ENCODE results near the gene ZNF215.

The ZNF215 gene

DNA sequence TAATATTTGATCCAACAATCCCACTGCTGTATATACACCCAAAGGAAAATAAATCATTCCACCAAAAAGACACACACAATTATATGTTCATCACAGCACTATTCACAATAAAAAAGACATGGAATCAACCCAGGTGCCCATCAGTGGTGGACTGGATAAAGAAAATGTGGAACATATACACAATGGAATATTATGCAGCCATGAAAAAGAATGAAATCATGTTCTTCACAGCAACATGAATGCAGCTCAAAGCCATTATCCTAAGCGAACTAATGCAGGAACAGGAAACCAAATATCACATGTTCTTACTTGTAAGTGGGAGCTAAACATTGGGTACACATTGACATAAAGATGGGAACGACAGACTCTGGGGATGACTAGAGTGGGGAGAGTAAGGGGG is 6.5 kb upstream of the ZNF215 start:
- H3F3A ChIP-seq (ENCODE audit: control insufficient read depth, insufficient read depth) = no peaks in the 10 kb centered on the region
- TF ChIP-seq, protein P1, sequence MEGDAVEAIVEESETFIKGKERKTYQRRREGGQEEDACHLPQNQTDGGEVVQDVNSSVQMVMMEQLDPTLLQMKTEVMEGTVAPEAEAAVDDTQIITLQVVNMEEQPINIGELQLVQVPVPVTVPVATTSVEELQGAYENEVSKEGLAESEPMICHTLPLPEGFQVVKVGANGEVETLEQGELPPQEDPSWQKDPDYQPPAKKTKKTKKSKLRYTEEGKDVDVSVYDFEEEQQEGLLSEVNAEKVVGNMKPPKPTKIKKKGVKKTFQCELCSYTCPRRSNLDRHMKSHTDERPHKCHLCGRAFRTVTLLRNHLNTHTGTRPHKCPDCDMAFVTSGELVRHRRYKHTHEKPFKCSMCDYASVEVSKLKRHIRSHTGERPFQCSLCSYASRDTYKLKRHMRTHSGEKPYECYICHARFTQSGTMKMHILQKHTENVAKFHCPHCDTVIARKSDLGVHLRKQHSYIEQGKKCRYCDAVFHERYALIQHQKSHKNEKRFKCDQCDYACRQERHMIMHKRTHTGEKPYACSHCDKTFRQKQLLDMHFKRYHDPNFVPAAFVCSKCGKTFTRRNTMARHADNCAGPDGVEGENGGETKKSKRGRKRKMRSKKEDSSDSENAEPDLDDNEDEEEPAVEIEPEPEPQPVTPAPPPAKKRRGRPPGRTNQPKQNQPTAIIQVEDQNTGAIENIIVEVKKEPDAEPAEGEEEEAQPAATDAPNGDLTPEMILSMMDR (IDR thresholded peaks at IDR 0.05; ENCODE audit: low read depth, low read length, poor library complexity, severe bottlenecking) = no peak
- no peak for TF ChIP-seq EZH2phosphoT487 (IDR thresholded peaks at IDR 0.05; ENCODE audit: borderline replicate concordance, low read length)
- no peak overlapping the region for H3K4me2 ChIP-seq (ENCODE audit: low read length)
- no peaks in the 10 kb centered on the region for H3K9me3 ChIP-seq (ENCODE audit: control insufficient read depth, insufficient read depth, low read length)
- no peaks in the 10 kb centered on the region for H3K4me1 ChIP-seq (ENCODE audit: control insufficient read depth, low read length)
- no peaks in the 10 kb centered on the region for H4K20me1 ChIP-seq (ENCODE audit: control insufficient read depth, insufficient read depth, low read depth, low read length)
- no peaks in the 10 kb centered on the region for H3K36me3 ChIP-seq (ENCODE audit: control insufficient read depth, low read length)
- H3K9me2 ChIP-seq (replicated peaks; ENCODE audit: control insufficient read depth, low read length) = no peaks in the 10 kb centered on the region
- no peak overlapping the region for H3K27ac ChIP-seq (ENCODE audit: low read depth, low read length)
- no peaks in the 10 kb centered on the region for H3K79me2 ChIP-seq (ENCODE audit: control insufficient read depth, low read length)
- H3K27me3 ChIP-seq (ENCODE audit: control insufficient read depth, low read length) = no peaks in the 10 kb centered on the region
- no peak overlapping the region for H3K4me3 ChIP-seq (ENCODE audit: low read length)

DNA sequence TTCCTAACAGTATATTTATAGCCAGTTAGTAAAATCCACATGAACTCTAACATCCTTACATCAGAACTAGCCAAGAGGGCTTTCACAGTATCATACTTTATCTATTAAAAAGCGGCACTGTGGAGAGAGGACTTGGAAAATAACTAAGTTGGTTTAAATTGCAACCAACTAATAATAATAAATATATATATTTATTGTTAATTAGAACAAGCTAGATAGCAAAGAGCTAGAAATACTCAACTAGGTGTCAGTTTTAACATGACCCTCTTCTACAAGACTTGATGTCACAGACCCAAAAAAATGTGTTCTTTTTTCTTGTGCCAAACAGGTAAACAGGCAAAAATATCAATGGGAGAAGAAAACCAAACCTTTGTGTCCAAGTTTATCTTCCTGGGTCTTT is 5.5 kb upstream of the ZNF215 start, which contains the start of gene OR2D3:
TSS of gene OR2D3 (plus strand) at position 301 of the 400 bp plus-strand sequence. CDS start at position 301, 0 bp downstream.
- TF ChIP-seq, protein P1 (IDR thresholded peaks at IDR 0.05; ENCODE audit: low read depth, low read length, poor library complexity, severe bottlenecking) = no peak
- no peak for TF ChIP-seq EZH2phosphoT487 (IDR thresholded peaks at IDR 0.05; ENCODE audit: borderline replicate concordance, low read length)
- H3F3A ChIP-seq (ENCODE audit: control insufficient read depth, insufficient read depth) = peaks cover 5% of the 10 kb centered on the region; the same call in 1 of the 2 replicates
- H3K4me3 ChIP-seq (ENCODE audit: low read length) = no peak within 1 kb of the TSS
- no peak within 1 kb of the TSS for H3K4me2 ChIP-seq (ENCODE audit: low read length)
- no peaks in the 10 kb centered on the region for H4K20me1 ChIP-seq (ENCODE audit: control insufficient read depth, insufficient read depth, low read depth, low read length)
- H3K9me2 ChIP-seq (replicated peaks; ENCODE audit: control insufficient read depth, low read length) = no peaks in the 10 kb centered on the region
- no peaks in the 10 kb centered on the region for H3K79me2 ChIP-seq (ENCODE audit: control insufficient read depth, low read length)
- no peaks in the 10 kb centered on the region for H3K36me3 ChIP-seq (ENCODE audit: control insufficient read depth, low read length)
- H3K4me1 ChIP-seq (ENCODE audit: control insufficient read depth, low read length) = peaks cover 2% of the 10 kb centered on the region
- no peaks in the 10 kb centered on the region for H3K27me3 ChIP-seq (ENCODE audit: control insufficient read depth, low read length)
- H3K9me3 ChIP-seq (ENCODE audit: control insufficient read depth, insufficient read depth, low read length) = no peaks in the 10 kb centered on the region
- H3K27ac ChIP-seq (ENCODE audit: low read depth, low read length) = no peak within 1 kb of the TSS

DNA sequence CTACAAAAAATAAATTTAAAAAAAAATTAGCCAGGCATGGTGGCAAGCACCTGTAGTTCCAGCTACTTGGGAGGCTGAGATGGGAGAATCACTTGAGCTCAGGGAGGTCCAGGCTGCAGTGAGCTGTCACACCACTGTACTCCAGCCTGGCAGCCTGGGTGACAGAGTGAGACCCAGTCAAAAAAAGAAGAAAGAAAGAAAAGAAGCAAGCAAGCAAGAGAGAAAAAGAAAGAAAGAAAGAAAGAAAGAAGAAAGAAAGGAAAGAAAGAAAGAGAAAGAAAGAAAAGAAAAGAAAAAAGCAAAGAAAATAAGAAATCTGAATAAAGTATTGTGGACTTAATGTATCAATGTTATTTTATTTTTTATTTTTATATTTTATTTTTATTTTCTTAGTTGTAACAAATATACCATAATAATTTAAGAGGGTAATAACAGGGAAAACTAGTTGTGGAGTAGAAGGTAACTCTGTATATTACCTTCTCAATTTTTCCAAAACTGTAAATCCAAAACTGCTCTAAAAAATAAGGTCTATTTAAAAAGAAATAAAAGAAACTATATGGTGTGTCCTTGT is 1.1 kb upstream of the ZNF215 start:
- Histone ChIP-seq H3K27me3 (ENCODE audit: control insufficient read depth, low read length) (no peaks in the 10 kb centered on the region), H3K9me3 (ENCODE audit: control insufficient read depth, insufficient read depth, low read length) (no peaks in the 10 kb centered on the region), H4K20me1 (ENCODE audit: control insufficient read depth, insufficient read depth, low read depth, low read length) (no peaks in the 10 kb centered on the region), H3K4me3 (ENCODE audit: low read length) (no peak overlapping the region), H3K79me2 (ENCODE audit: control insufficient read depth, low read length) (peaks cover 35% of the 10 kb centered on the region), H3K4me2 (ENCODE audit: low read length) (no peak overlapping the region; the same call in 1 of the 2 replicates), H3K27ac (ENCODE audit: low read depth, low read length) (no peak overlapping the region), H3K4me1 (ENCODE audit: control insufficient read depth, low read length) (peaks cover 34% of the 10 kb centered on the region), H3K36me3 (ENCODE audit: control insufficient read depth, low read length) (peaks cover 32% of the 10 kb centered on the region), H3F3A (ENCODE audit: control insufficient read depth, insufficient read depth) (peaks cover 7% of the 10 kb centered on the region), H3K9me2 (replicated peaks; ENCODE audit: control insufficient read depth, low read length) (no peaks in the 10 kb centered on the region)
- TF ChIP-seq, protein P1 (IDR thresholded peaks at IDR 0.05; ENCODE audit: low read depth, low read length, poor library complexity, severe bottlenecking) = no peak
- TF ChIP-seq EZH2phosphoT487 (IDR thresholded peaks at IDR 0.05; ENCODE audit: borderline replicate concordance, low read length) = no peak
